GM19467 (cell line): ENCODE results near the gene SMG9.
"Not testable (repeated sequence)": the region's sequence is repeated elsewhere in the genome, so short reads cannot be mapped to it uniquely, and the experiment has no call there.

Experiments used
- ATAC-seq: cut with Tn5 transposase; IDR thresholded peaks from one replicate; pipeline ENCODE4 v1.9.1; 2021; ENCODE audit warnings: mild to moderate bottlenecking, moderate library complexity; ENCODE audit not compliant: unreplicated experiment

The SMG9 gene

GRCh38 chr19:43695985-43696704 lies 58.6 kb downstream of the SMG9 start:
- no peak for ATAC-seq

DNA sequence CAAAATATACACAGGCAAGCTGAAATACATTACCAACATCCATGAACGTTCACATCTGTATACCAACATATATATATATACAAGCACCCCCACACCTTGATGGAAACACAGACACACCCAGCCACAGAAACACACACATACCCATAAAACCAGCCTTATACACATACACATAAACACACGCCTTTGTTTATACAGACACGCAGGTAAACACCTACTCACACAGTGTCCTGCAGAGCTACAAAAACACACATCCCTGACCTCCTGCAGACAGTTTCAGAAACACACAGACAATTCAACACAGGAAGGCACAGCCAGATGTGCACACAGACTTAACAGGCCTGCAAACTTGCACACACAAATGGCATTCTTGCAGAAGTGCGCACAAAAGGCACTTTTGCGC lies 60.2 kb downstream of the SMG9 start:
- ATAC-seq, result no peak

GRCh38 chr19:43692877-43693276 lies 61.9 kb downstream of the SMG9 start:
- no peak for ATAC-seq

DNA sequence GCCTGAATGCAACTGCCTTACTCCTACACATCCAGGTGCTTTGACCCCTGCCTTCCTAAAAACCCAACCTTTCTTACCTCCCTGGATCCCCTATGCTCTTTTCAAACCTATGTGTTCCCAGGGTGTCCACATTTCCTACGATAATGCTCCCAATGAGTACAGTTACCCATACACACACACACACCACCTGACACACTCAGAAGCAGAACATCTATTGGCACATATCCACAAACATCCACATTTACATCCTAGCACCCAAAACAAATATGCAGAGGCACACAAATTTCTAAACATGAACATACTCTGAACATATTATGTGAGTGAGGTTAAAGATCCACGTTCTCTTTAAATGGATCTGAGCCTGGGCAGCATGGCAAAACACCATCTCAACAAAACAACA lies 62.4 kb downstream of the SMG9 start:
- ATAC-seq, result no peak

DNA sequence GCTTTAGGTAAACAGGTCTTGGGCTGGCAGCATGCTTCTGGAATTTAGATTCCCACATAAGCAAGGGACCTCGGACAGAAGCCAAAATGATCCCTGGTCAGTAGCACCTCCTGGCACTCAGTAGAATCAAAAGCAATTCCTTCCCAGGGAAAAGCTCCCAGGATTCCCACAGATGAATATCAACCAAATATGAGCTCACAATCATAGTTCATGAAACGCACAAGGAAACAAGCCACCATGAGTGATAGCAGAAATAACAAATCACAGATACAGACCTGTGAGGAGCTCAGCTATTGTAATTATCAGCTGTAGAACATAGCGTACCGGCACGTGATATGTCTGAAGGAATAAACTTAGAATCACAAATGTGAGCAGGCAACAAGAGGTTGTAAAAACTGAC lies 63.0 kb downstream of the SMG9 start:
- ATAC-seq, result no peak

DNA sequence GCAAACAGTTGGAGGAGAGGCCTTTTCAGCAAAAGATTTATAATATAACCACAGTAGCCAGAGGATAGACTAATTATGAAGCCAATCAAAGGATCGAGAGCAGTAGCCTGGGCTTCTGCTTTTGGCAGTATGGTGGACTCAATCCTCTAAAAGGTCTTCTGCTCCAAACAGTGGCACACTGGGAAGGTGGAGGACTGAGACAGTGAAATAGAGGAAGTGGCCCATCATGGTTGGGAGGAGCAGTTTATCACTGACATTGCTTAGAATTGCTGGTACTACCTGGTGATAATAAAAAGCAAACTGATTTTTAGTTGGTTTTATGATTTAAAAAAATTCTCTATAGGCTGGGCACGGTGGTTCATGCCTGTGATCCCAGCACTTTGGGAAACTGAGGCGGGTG lies 63.9 kb downstream of the SMG9 start:
- no peak for ATAC-seq

DNA sequence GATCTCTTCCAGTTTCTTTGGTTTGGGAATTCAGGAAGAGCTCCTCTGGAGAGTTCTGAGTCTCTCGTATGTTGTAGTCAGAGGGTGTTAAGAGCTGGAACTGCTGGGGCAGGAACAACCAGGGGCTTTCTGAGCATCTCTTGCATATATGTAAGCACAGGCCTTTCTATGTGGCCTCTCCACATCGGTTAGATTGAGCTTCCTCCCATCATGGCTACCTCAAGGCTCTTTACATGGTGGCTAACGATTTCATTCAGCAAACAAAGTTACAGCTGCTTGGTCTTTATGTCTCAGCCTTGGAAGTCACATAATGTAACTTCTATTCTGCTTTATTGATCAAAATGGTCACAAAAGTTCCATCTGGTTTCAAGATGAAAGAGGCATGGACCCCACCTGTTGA lies 64.3 kb downstream of the SMG9 start:
- ATAC-seq, result no peak

DNA sequence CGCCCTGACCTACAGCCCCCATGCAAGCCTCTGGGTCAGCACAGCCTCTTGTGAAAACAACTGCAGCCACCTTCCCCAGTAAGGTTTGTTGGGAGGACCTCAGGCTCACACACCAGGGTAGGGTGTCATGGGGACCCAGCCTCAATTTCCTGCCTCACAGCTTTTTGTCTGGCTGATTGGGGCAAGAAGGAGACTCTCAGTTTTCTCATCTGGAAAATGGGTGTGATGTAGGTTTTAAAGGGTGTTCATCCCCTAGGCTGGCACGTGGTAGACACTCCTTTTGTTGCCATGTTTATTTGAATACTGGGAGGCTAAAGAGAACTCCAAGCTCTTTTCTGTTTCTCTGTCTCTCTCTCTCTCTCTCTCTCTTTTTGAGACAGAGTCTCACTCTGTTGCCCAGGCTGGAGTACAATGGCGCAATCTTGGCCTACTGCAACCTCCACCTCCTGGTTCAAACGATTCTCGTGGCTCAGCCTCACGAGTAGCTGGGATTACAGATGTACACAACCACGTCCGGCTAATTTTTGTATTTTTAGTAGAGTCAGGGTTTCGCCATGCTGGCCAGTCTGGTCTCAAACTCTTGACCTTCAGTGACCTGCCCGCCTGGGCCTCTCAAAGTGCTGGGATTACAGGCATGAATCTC lies 66.6 kb downstream of the SMG9 start:
- no peak for ATAC-seq

DNA sequence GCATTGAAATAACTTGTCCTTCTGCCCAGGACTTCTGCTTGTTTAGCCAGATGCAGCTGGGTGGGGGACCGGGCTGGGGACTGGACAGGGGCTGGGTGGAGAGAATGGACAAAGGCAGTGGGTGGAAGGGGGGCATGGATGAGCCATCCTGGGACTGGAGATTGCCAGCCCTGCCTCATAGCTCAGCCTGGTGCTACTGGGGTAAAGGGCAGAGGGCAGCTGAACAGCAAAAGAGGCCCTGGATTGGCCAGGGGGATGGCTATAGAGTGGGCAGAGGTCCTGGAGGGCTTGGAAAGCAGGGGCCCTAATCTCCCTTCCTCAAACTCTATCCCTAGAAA lies 67.1 kb downstream of the SMG9 start:
- ATAC-seq, result no peak

GRCh38 chr19:43684326-43684725 lies 70.4 kb downstream of the SMG9 start:
- no peak for ATAC-seq

GRCh38 chr19:43683905-43684304 lies 70.9 kb downstream of the SMG9 start:
- ATAC-seq, result no peak

DNA sequence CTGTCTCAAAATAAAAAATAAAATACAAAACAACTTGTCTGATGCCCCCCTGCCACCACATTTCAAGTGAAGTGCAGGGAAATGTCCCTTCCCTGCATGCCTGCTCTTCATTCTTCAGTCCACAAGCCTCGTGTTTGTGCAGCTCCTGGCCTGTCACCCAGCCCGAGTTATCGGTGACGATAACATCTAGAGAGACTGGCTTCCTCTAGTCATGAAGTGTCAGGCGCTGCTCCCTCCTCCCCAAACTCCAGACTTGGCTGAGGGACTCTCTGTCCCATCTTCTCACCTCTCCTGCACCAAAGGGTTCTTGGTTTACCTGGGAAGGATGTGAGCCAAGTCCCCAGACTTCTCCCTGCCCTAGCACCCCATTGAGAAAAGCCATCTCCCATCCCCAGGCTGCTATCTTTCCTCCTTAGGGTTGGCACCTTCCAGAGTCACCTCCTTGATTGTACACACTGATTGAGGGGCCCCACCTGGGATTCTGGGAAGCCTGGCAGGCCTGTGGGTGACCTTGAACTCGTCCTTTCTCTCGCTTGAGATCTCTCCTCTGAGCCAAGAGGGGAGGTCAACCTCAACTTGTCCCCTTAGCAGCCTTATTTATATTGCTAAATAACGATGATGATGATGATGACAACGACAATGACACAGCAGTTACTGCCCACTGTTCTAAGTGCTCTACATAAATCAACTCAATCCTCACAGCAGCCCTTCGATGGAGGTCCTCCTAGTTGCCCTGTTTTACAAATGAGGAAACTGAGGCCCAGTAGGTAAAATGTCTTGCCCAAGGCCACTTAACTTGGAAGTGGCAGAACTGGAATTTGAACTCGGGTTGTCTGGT lies 71.7 kb downstream of the SMG9 start:
- no peak for ATAC-seq

DNA sequence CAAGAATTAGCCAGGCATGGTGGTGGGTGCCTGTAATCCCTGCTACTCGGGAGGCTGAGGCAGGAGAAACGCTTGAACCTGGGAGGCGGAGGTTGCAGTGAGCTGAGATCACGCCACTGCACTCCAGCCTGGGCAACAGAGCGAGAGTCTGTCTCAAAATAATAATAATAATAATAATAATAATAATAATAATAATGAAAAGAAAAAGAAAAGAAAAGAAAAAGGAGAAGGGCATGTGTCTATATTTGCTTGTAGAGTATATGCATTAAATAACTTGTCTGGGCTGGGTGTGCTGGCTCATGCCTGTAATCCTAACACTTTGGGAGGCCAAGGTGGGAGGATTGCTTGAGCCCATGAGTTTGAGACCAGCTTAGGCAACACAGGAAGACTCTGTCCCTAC lies 72.5 kb downstream of the SMG9 start:
- ATAC-seq, result not testable (repeated sequence)

- ATAC-seq, result no peak
These were observed 72.9 kb downstream of the SMG9 start for GRCh38 chr19:43681821-43682220.

DNA sequence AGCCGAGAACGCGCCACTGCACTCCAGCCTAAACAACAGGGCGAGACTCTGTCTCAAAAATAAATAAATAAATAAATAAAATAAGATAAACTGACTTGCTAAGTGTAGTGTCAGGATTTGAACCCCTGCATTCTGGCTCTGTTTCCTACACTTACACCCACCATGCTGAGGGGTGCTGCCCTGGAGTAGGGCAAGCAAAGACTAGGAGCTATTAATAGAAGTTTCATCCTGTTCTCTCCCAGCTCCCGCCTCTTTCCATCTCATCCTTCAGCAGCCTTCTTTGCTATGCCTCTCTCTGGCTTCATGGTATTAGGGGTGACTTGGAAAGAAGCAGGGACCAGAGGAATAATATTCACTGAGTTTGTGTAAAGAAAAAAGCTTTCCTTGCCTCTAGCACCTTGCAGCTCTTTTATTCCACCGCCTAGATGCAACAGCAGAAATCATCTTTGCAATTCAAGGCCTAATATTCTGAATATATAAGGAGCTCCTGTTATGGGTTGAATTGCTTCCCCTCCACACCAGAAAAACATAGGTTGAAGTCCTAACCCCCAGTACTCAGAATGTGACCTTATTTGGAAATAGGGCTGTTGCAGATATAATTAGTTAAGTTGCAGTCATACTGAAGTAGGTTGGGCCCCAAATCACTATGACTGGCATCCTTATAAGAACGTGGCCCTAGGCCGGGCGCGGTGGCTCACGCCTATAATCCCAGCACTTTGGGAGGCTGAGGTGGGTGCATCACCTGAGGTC lies 76.1 kb downstream of the SMG9 start:
- ATAC-seq, result no peak
